Measurements from ENCODE around the gene HOXA7. TPM values are rescaled to one million over a fixed set of nuclear protein-coding genes. Genes with fewer than 3 reads are reported as not detected.

The HOXA7 gene
- total RNA-seq, 1 experiment from 2014 or later: 2.6 TPM

GRCh38 chr7:27126596-27127327, 29.7 kb downstream of the HOXA7 start:
- no peaks in the 10 kb centered on the region for H3F3A ChIP-seq (ENCODE audit: low read length, unreplicated experiment)
- no peaks in the 10 kb centered on the region for H4K20me1 ChIP-seq (ENCODE audit: low read length)
- no TSS peak for BruUV-seq (replicated peaks)
- no peak overlapping the region for H3K4me2 ChIP-seq (ENCODE audit: low read length)
- TF ChIP-seq EZH2 (IDR thresholded peaks at IDR 0.05; ENCODE audit: low read length, unreplicated experiment) (no peak), EZH2phosphoT487 (IDR thresholded peaks at IDR 0.05; ENCODE audit: borderline replicate concordance, low read length) (no peak)
- no peak overlapping the region for H3K9ac ChIP-seq (ENCODE audit: low read length)
- no peak overlapping the region for H3K4me3 ChIP-seq (ENCODE audit: low read length)
- ATAC-seq (no peak), DNase-seq (no peak)
- no peaks in the 10 kb centered on the region for H3K9me3 ChIP-seq (ENCODE audit: low read length)
- H2AFZ ChIP-seq (ENCODE audit: low read length): no peak overlapping the region
- CTCF ChIA-PET: interaction anchor here (0.7 kb wide), 1 partner anchor 961 kb away, joined by 5 read pairs; no protein-coding TSS in a partner anchor
- intact Hi-C loops (cut with micrococcal nuclease): no loop called here
- H3K79me2 ChIP-seq (ENCODE audit: low read length): peaks cover 23% of the 10 kb centered on the region
- H3K9me2 ChIP-seq (replicated peaks; ENCODE audit: low read length): no peaks in the 10 kb centered on the region
- H3K36me3 ChIP-seq (ENCODE audit: low read depth, low read length): no peaks in the 10 kb centered on the region
- no peak overlapping the region for H3K27ac ChIP-seq (ENCODE audit: low read length)
- H3K27me3 ChIP-seq (ENCODE audit: low read length): no peaks in the 10 kb centered on the region
- POLR2A ChIA-PET (ENCODE audit: unreplicated experiment): no interaction called here
- H3K4me1 ChIP-seq (ENCODE audit: insufficient read depth, low read length): peaks cover 19% of the 10 kb centered on the region

- H3K4me2 ChIP-seq (ENCODE audit: low read length): no peak overlapping the region
- ATAC-seq: no peak
These were observed 30.5 kb downstream of the HOXA7 start for GRCh38 chr7:27125986-27126394.

More at GRCh38 chr7:27125986-27126394, 30.5 kb downstream of the HOXA7 start:
- H3K4me1 ChIP-seq (ENCODE audit: insufficient read depth, low read length): peaks cover 12% of the 10 kb centered on the region; the same call in 1 of the 2 replicates
- no peak overlapping the region for H2AFZ ChIP-seq (ENCODE audit: low read length)
- POLR2A ChIA-PET (ENCODE audit: unreplicated experiment): no interaction called here
- no peaks in the 10 kb centered on the region for H3K9me3 ChIP-seq (ENCODE audit: low read length)
- peaks cover 23% of the 10 kb centered on the region for H3K79me2 ChIP-seq (ENCODE audit: low read length)
- no peak overlapping the region for H3K9ac ChIP-seq (ENCODE audit: low read length)
- H4K20me1 ChIP-seq (ENCODE audit: low read length): no peaks in the 10 kb centered on the region
- intact Hi-C loops (cut with micrococcal nuclease): no loop called here
- H3K4me3 ChIP-seq (ENCODE audit: low read length): no peak overlapping the region
- no peaks in the 10 kb centered on the region for H3K27me3 ChIP-seq (ENCODE audit: low read length)
- no peak overlapping the region for H3K27ac ChIP-seq (ENCODE audit: low read length)
- no peaks in the 10 kb centered on the region for H3K36me3 ChIP-seq (ENCODE audit: low read depth, low read length)
- TF ChIP-seq EZH2 (IDR thresholded peaks at IDR 0.05; ENCODE audit: low read length, unreplicated experiment): no peak
- no peak for TF ChIP-seq CTCF (conservative IDR thresholded peaks at IDR 0.05; ENCODE audit: low read depth, low read length)
- no peak for TF ChIP-seq EZH2phosphoT487 (IDR thresholded peaks at IDR 0.05; ENCODE audit: borderline replicate concordance, low read length)
- no TSS peak for BruUV-seq (replicated peaks)
- CTCF ChIA-PET: no interaction called here
- no peaks in the 10 kb centered on the region for H3F3A ChIP-seq (ENCODE audit: low read length, unreplicated experiment)
- no peaks in the 10 kb centered on the region for H3K9me2 ChIP-seq (replicated peaks; ENCODE audit: low read length)
- no peak for DNase-seq

All from PC-3 (cell line).